Upper lobe of right lung (tissue), 1 donor: ENCODE measurements around the gene STX1B. TPM values are rescaled to one million over a fixed set of nuclear protein-coding genes. Genes with fewer than 3 reads are reported as not detected.
A peak's percentile ranks its signal among the peaks of the same experiment; 100 is the strongest.

Experiments used
- ATAC-seq: fragments of 200-7000 bp; cut with Tn5 transposase; one replicate; pipeline ENCODE4 v1.9.1; 2020; ENCODE audit warnings: mild to moderate bottlenecking, moderate library complexity
- DNase-seq: peaks from one replicate; pipeline ENCODE4 v3.0.0-alpha.2; 2020
- H3K27ac ChIP-seq: fragments of 200-600 bp; one replicate; pipeline ENCODE4 v1.8.0; 2022
- H3K27me3 ChIP-seq: fragments of 200-600 bp; one replicate; pipeline ENCODE4 v1.8.0; 2022; ENCODE audit warnings: mild to moderate bottlenecking
- H3K36me3 ChIP-seq: fragments of 200-600 bp; one replicate; pipeline ENCODE4 v1.8.0; 2022
- H3K4me1 ChIP-seq: fragments of 200-600 bp; one replicate; pipeline ENCODE4 v1.8.0; 2022
- H3K4me3 ChIP-seq: fragments of 200-600 bp; one replicate; pipeline ENCODE4 v1.8.0; 2022; ENCODE audit warnings: mild to moderate bottlenecking
- H3K9me3 ChIP-seq: fragments of 200-600 bp; one replicate; pipeline ENCODE4 v1.8.0; 2022
- intact Hi-C: fragments of 100-400 bp; cut with DNase I; formaldehyde crosslinking; loops from one replicate; pipeline ENCODE4 v1.11.0; 2022
- total RNA-seq: library from RNA; stranded (reverse); fragmentation: NEBNext Ultra II Directional; extraction: Animal tissue kit (Norgen Biotek cat#: 25700); gene quantifications from one replicate; pipeline ENCODE4 v1.2.1, GENCODE V29; 2021
- TF ChIP-seq, protein P1 (sequence below): fragments of 200-600 bp; IDR thresholded peaks from one replicate; pipeline ENCODE4 v1.8.0; 2022; ENCODE audit warnings: antibody characterized with exemption
- donor health status: DM: no; HTN: yes; CAD: no; lungs with severe emphysema.

The STX1B gene
- total RNA-seq, 1 donor from 2014 or later = 0.58 TPM

DNA sequence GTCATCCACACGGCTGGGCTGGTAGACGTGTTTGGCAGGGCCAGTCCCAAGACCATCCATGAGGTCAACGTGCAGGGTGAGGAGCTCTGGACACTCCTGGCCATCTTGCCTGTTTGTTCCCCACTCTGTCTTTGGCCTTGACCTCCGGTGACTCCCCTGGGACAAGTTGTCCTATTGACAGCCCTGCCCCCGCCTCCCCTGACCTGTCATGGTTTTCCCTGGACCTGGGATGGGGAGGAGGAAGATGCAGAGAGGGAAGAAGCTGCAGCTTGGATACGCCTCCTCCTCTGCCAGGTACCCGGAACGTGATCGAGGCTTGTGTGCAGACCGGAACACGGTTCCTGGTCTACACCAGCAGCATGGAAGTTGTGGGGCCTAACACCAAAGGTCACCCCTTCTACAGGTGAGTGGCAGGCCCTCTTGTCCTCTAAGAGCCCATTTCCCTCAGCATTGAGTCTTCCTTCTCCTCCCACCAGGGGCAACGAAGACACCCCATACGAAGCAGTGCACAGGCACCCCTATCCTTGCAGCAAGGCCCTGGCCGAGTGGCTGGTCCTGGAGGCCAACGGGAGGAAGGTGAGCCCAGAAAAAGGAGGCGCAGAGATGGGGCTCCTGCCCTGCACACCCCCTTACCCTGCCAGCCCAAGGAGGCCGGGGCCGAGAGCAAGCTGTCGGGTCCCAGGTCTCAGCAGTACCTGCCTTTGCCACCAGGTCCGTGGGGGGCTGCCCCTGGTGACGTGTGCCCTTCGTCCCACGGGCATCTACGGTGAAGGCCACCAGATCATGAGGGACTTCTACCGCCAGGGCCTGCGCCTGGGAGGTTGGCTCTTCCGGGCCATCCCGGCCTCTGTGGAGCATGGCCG is 24.1 kb downstream of the STX1B start:
- ATAC-seq = no peak
- Histone ChIP-seq H3K4me3 (no peak overlapping the region), H3K27me3 (no peaks in the 10 kb centered on the region), H3K36me3 (peaks cover 17% of the 10 kb centered on the region), H3K9me3 (no peaks in the 10 kb centered on the region), H3K4me1 (peaks cover 10% of the 10 kb centered on the region), H3K27ac (no peak overlapping the region)
- DNase-seq = no peak
- TF ChIP-seq, protein P1, sequence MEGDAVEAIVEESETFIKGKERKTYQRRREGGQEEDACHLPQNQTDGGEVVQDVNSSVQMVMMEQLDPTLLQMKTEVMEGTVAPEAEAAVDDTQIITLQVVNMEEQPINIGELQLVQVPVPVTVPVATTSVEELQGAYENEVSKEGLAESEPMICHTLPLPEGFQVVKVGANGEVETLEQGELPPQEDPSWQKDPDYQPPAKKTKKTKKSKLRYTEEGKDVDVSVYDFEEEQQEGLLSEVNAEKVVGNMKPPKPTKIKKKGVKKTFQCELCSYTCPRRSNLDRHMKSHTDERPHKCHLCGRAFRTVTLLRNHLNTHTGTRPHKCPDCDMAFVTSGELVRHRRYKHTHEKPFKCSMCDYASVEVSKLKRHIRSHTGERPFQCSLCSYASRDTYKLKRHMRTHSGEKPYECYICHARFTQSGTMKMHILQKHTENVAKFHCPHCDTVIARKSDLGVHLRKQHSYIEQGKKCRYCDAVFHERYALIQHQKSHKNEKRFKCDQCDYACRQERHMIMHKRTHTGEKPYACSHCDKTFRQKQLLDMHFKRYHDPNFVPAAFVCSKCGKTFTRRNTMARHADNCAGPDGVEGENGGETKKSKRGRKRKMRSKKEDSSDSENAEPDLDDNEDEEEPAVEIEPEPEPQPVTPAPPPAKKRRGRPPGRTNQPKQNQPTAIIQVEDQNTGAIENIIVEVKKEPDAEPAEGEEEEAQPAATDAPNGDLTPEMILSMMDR = no peak
- intact Hi-C loops = loop anchor here (5.0 kb wide), 1 partner anchor 456 kb away; the partner anchor contains the start of gene ZNF843

DNA sequence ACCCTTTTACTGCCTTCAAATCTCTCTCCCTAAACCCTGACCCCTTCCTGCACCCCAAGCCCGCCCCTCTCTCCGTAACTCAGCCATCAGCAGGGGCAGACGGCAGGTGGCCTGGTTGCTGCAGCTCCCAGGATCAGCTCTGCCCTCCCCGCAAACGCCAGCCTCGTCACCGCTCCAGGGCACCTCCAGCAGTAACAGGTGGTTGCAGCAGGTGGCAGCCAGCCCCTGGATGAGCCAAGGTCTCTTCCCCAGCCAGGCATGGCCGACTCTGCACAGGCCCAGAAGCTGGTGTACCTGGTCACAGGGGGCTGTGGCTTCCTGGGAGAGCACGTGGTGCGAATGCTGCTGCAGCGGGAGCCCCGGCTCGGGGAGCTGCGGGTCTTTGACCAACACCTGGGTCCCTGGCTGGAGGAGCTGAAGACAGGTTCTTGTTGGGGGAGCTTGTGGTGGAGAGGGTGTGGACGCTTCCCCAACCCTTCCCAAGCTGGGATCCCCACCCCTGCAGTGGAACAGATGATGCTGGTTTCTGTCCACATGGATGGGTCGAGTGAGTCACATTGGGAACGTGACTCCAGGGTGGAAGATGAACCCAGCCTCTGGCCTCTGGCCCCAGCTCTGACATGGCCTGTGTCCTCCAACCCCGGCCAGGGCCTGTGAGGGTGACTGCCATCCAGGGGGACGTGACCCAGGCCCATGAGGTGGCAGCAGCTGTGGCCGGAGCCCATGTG is 24.9 kb downstream of the STX1B start:
- ATAC-seq (peak; percentile 80), DNase-seq (peak; percentile 89)
- peaks cover 10% of the 10 kb centered on the region for H3K4me1 ChIP-seq
- peaks cover 23% of the 10 kb centered on the region for H3K36me3 ChIP-seq
- H3K27ac ChIP-seq = no peak overlapping the region
- peak overlapping the region; percentile 51 for H3K4me3 ChIP-seq
- H3K27me3 ChIP-seq = no peaks in the 10 kb centered on the region
- intact Hi-C loops = loop anchor here (5.0 kb wide), 1 partner anchor 457 kb away; the partner anchor contains the start of gene ZNF843
- H3K9me3 ChIP-seq = no peaks in the 10 kb centered on the region
- TF ChIP-seq, protein P1 = no peak

DNA sequence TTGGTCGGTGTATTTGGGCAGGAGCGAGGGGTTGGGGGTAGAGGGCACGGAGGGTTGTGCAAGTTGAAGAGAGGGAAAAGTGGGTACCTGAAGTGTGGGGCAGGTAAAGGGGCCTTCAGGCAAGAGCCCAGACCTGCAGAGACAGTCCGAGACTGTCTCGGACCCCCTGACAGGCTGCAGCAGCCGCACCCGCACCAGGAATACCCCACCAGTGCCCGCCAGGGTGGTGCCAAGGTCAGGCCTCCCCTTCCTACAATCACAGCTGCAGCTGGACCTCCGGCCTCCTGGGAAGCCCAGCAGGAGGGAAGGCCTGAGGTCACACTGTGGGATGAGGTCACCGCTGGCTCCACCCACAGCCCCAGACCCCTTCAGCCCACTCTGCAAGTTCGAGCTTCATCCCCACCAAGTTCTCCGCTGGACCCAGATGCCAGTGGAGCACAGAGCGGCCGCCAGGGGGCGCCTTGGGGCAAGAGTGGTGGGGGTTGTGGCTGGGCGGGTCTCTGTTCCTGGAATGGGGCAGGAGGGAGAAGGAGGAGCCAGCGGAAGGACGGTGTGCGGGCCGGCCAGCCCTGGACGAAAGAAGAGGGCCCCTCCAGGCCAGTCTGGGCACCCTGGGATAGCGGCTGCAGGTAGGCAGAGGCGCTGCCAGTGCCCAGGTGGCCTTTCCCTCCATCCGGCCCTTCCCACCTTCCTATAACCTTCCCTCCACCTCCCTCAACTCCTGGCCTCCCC is 25.6 kb downstream of the STX1B start, which contains the start of gene HSD3B7:
HSD3B7 (plus strand) TSS at position 539 of the 732 bp plus-strand sequence. CDS start 452 bp downstream, outside the sequence.
- Histone ChIP-seq H3K9me3 (no peaks in the 10 kb centered on the region), H3K36me3 (peaks cover 30% of the 10 kb centered on the region), H3K4me3 (peak within 1 kb of the TSS; percentile 51), H3K4me1 (peaks cover 10% of the 10 kb centered on the region), H3K27me3 (no peaks in the 10 kb centered on the region), H3K27ac (no peak within 1 kb of the TSS)
- intact Hi-C loops = loop anchor here (5.0 kb wide), 1 partner anchor 457 kb away; the partner anchor contains the start of gene ZNF843
- TF ChIP-seq, protein P1 = peak; percentile 93
- ATAC-seq = peak; percentile 95
- DNase-seq = peak; percentile 95

DNA sequence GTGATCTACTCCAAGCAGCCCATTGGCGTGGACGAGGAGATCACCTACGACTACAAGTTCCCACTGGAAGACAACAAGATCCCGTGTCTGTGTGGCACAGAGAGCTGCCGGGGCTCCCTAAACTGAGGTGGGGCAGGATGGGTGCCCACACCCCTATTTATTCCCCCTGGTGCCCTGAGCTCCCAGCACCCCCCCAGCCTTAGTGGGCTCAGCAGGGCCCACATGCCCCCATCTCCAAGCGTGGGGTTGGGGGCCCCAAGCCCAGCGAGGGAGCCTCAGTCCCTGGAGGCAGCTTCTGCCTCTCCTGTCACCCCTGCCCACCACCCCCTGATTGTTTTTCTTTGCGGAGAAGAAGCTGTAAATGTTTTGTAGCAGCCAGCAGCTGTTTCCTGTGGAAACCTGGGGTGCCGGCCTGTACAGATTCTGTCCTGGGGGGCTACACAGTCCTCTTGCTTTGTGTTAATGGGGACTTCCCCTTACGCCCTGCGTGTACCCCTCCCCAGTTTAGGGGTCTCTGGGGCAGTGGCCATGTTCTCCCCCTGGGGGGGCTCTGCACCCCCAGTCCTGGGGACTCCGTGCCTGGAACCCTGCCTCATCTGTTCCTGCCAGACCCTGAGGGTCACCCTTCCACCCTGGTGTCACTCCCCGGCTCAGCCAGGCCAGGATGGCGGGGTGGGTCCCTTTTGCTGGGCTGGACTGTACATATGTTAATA is 26.4 kb downstream of the STX1B start:
- peaks cover 10% of the 10 kb centered on the region for H3K4me1 ChIP-seq
- TF ChIP-seq, protein P1 = no peak
- H3K4me3 ChIP-seq = no peak overlapping the region
- H3K36me3 ChIP-seq = peaks cover 36% of the 10 kb centered on the region
- DNase-seq (no peak), ATAC-seq (no peak)
- H3K27me3 ChIP-seq = no peaks in the 10 kb centered on the region
- intact Hi-C loops = no loop called here
- H3K27ac ChIP-seq = no peak overlapping the region
- no peaks in the 10 kb centered on the region for H3K9me3 ChIP-seq
